Urinary bladder (tissue), 4 donors: ENCODE data around the gene USP17L29. TPM values are rescaled to one million over a fixed set of nuclear protein-coding genes. Genes with fewer than 3 reads are reported as not detected.
"Not testable (repeated sequence)": the region's sequence is repeated elsewhere in the genome, so short reads cannot be mapped to it uniquely, and the experiment has no call there.

ENCODE experiments used
- DNase-seq: peaks from one replicate; pipeline ENCODE4 v3.0.0-alpha.2; 2015; ENCODE audit errors: extremely low spot score
- H3K27ac ChIP-seq: one replicate; pipeline ENCODE4 v1.5.1; 2013; ENCODE audit warnings: low read depth, mild to moderate bottlenecking, moderate library complexity
- H3K36me3 ChIP-seq: one replicate; pipeline ENCODE4 v1.6.1; 2013; ENCODE audit warnings: mild to moderate bottlenecking, moderate library complexity; ENCODE audit not compliant: insufficient read depth
- H3K4me1 ChIP-seq: one replicate; pipeline ENCODE4 v1.6.1; 2013; ENCODE audit warnings: mild to moderate bottlenecking, moderate library complexity; ENCODE audit not compliant: insufficient read depth
- H3K4me3 ChIP-seq: one replicate; pipeline ENCODE4 v1.5.1; 2013; ENCODE audit warnings: low read depth, low read length
- WGBS: extraction: QIAGEN DNeasy Blood & Tissue Kit; methylation state at CpG from one replicate; pipeline ENCODE4 v1.1.7; 2013; 5-methylcytosine and 5-hydroxymethylcytosine counted together
- polyA plus RNA-seq: library from polyadenylated mRNA; stranded (reverse); fragments of 200-250 nt; gene quantifications from one replicate; pipeline ENCODE4 v1.2.3, GENCODE V29; 2013
- total RNA-seq: library from RNA; depleted of rRNA; stranded (reverse); fragments of >200 nt; gene quantifications from one replicate; pipeline ENCODE4 v1.2.3, GENCODE V29; 2014
- donor health status: healthy with polysubstance abuse.
- donor health status: healthy.

The USP17L29 gene
- total and polyA plus RNA-seq, 2 donors: not detected

DNA sequence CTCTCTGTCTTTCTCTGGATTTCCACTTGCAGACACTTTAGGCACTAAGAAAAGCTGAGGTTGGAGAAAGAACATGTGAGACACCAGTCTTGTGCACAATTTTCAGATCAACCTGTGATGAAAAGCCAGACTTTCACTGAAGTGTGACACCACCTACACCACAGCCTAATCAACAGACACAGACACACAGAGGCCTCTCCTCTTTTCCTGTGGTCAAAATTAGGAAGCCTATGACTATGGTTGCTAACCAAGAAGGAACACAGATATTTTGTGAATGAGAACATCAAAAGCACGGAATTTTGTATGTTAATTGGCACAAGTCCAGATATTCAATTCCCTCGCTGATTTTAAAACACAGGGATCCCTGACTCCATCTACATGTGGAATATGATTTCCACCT is 35.6 kb downstream of the USP17L29 start:
- H3K27ac ChIP-seq, DNase-seq, H3K4me1 ChIP-seq, H3K36me3 ChIP-seq, H3K4me3 ChIP-seq: not testable (repeated sequence)
- 15% methylated on average over 2 of the region's 2 CpGs for WGBS

Other genes with a start within 250 kb of the USP17L29 start
- gene FAM90A26, start 183.2 kb upstream of the USP17L29 start, total RNA-seq: not detected
- gene FAM90A26, start 183.2 kb upstream of the USP17L29 start, polyA plus RNA-seq: not detected
- not detected for gene USP17L10, start 143.0 kb upstream of the USP17L29 start, total RNA-seq
- gene USP17L10, start 143.0 kb upstream of the USP17L29 start, polyA plus RNA-seq: not detected
- not detected for gene USP17L11, start 138.2 kb upstream of the USP17L29 start, total RNA-seq
- not detected for gene USP17L11, start 138.2 kb upstream of the USP17L29 start, polyA plus RNA-seq
- not detected for gene USP17L12, start 133.5 kb upstream of the USP17L29 start, total RNA-seq
- not detected for gene USP17L12, start 133.5 kb upstream of the USP17L29 start, polyA plus RNA-seq
- gene USP17L13, start 128.7 kb upstream of the USP17L29 start, total RNA-seq: not detected
- not detected for gene USP17L13, start 128.7 kb upstream of the USP17L29 start, polyA plus RNA-seq
- gene USP17L15, start 119.3 kb upstream of the USP17L29 start, total RNA-seq: not detected
- gene USP17L15, start 119.3 kb upstream of the USP17L29 start, polyA plus RNA-seq: not detected
- not detected for gene USP17L17, start 109.8 kb upstream of the USP17L29 start, total RNA-seq
- gene USP17L17, start 109.8 kb upstream of the USP17L29 start, polyA plus RNA-seq: not detected
- gene USP17L18, start 105.0 kb upstream of the USP17L29 start, total RNA-seq: not detected
- not detected for gene USP17L18, start 105.0 kb upstream of the USP17L29 start, polyA plus RNA-seq
- not detected for gene USP17L19, start 100.3 kb upstream of the USP17L29 start, total RNA-seq
- not detected for gene USP17L19, start 100.3 kb upstream of the USP17L29 start, polyA plus RNA-seq
- not detected for gene USP17L20, start 95.5 kb upstream of the USP17L29 start, total RNA-seq
- gene USP17L20, start 95.5 kb upstream of the USP17L29 start, polyA plus RNA-seq: not detected
- gene USP17L21, start 90.8 kb upstream of the USP17L29 start, total RNA-seq: not detected
- not detected for gene USP17L21, start 90.8 kb upstream of the USP17L29 start, polyA plus RNA-seq
- gene USP17L22, start 86.0 kb upstream of the USP17L29 start, total RNA-seq: not detected
- not detected for gene USP17L22, start 86.0 kb upstream of the USP17L29 start, polyA plus RNA-seq
- gene USP17L24, start 28.5 kb upstream of the USP17L29 start, total RNA-seq: not detected
- not detected for gene USP17L24, start 28.5 kb upstream of the USP17L29 start, polyA plus RNA-seq
- gene USP17L25, start 23.7 kb upstream of the USP17L29 start, total RNA-seq: not detected
- not detected for gene USP17L25, start 23.7 kb upstream of the USP17L29 start, polyA plus RNA-seq
- gene USP17L26, start 19.0 kb upstream of the USP17L29 start, total RNA-seq: not detected
- not detected for gene USP17L26, start 19.0 kb upstream of the USP17L29 start, polyA plus RNA-seq
- gene USP17L5, start 14.2 kb upstream of the USP17L29 start, total RNA-seq: not detected
- not detected for gene USP17L5, start 14.2 kb upstream of the USP17L29 start, polyA plus RNA-seq
- not detected for gene USP17L27, start 9.5 kb upstream of the USP17L29 start, total RNA-seq
- gene USP17L27, start 9.5 kb upstream of the USP17L29 start, polyA plus RNA-seq: not detected
- not detected for gene USP17L28, start 4.7 kb upstream of the USP17L29 start, total RNA-seq
- gene USP17L28, start 4.7 kb upstream of the USP17L29 start, polyA plus RNA-seq: not detected
- not detected for gene USP17L30, start 9.5 kb downstream of the USP17L29 start, total RNA-seq
- not detected for gene USP17L30, start 9.5 kb downstream of the USP17L29 start, polyA plus RNA-seq
- not detected for gene DEFB131A, start 90.8 kb downstream of the USP17L29 start, total RNA-seq
- gene DEFB131A, start 90.8 kb downstream of the USP17L29 start, polyA plus RNA-seq: not detected